Esophagus muscularis mucosa (tissue), 3 donors: ENCODE data around the gene ATP5MC2.

ENCODE experiments used
- CTCF ChIP-seq, 3 experiments: fragments of 200-600 bp in 2 of 3; fragments of 450-650 bp in 1 of 3; sonication (generic) in 2 of 3; IDR thresholded peaks; one replicate each; pipeline ENCODE4 v1.5.1; 2017 to 2019; ENCODE audit warnings: antibody characterized with exemption in 3 of 3, mild to moderate bottlenecking in 2 of 3, moderate library complexity in 1 of 3
- POLR2A ChIP-seq: fragments of 450-650 bp; IDR thresholded peaks from one replicate; pipeline ENCODE4 v1.6.1; 2017; ENCODE audit warnings: antibody characterized with exemption, moderate library complexity, mild to moderate bottlenecking, low read depth

- TF ChIP-seq CTCF (IDR thresholded peaks at IDR 0.05) (no peak), POLR2A (no peak)
Measured at GRCh38 chr12:53667080-53667479, 8.8 kb downstream of the ATP5MC2 start.
